GM11168 (cell line): Measurements from ENCODE around the gene RASSF4.

ENCODE experiments used
- in situ Hi-C: fragments of 300-500 bp; cut with MboI; formaldehyde crosslinking; loops from one replicate; pipeline ENCODE4 v1.12.0; 2022; ENCODE audit warnings: low sequenced_read_pairs; ENCODE audit not compliant: unreplicated experiment

Gene RASSF4

DNA sequence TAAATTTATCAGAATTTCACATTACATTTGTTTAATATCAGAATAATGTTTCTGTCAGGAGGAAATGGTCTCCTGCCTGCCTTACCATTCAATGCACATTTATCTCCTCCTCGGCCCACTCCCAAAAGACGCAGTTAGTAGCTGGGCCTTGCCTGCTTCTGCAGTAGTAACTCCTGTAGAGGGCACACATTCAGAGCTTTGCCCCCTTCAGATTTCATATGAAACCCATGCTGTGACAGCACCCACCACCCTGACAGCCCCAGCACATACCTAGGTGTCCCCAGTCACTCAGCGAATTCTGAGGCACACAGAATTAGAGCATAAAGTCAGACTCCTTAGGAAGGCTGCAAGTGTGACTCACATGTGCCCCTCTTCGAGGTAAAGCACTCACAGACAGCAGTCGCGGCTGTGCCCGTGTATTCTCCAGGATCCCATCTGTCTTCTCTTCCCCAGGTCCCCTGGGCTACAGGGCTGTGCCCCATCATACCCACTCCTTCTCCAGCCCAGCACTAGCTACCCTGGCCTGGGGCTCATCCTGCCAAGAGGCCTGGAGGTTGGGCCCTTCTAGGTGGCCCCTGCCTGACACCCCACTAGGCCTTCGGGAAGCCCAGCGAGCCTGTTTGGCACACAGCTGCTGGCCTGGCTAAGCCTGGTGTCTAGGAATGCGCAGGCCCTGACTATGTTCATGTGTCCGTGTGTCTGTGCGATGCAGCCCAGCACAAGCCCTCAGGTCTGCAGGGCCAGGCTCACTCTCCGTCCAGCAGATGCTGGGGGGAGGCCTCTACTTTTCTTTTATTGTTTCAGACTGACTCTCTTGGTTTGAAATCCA lies 23.7 kb downstream of the RASSF4 start:
- in situ Hi-C loops, result no loop called here

DNA sequence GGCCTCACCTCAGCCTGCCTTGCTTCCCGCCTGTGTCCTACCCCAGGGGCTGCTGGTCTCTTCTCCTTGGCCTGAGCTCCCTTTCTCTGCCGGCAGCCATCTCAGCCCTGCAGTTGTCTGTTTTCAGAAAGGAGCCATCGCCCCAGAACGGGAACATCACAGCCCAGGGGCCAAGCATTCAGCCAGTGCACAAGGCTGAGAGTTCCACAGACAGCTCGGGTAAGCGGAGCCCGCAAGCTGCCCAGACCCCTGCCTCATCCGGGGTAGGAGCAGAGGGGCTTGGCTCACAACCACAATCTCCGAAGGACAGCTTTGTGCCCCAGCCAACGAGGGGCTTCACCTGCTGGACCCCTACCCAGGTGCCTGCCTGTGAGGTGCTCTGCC lies 24.3 kb downstream of the RASSF4 start:
- in situ Hi-C loops, result no loop called here

DNA sequence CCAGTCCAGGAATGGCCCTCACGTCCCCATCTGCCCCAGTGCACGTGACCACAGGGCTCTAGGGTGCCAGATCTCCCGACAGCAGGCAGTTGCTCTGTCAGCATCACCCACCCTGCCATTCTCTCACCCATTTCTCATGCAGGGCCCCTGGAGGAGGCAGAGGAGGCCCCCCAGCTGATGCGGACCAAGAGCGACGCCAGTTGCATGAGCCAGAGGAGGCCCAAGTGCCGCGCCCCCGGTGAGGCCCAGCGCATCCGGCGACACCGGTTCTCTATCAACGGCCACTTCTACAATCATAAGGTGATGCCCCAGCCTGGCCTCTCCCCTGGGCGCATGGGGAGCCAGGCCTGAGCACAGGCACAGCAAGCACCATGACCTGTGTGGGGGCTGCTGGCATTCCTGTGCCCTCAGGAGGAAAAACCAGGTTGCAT lies 25.1 kb downstream of the RASSF4 start:
- in situ Hi-C loops, result no loop called here

DNA sequence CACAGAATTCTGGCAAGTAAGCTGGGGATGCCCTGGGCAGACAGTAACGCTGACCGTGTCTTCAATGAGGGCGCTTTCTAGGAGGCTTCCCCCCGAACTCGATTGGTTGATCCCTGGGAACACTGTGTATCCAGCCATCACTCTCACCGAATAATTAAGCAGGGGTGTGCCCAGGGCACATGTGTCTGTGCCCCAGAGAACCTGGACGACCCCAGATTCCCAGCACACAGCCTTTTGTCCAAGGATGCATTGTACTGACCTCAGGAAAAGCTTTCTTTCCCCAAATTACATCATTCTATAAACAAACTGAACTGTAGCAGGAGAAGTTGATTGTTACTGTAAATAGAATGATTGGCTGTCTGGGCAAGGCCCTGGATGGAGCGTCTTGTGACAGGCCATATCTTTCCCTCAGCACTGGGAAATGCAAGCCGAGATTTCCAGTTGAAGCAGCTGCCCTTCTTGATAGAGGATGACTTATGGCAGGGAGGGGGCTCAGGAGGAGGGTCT lies 25.6 kb downstream of the RASSF4 start:
- in situ Hi-C loops, result no loop called here

DNA sequence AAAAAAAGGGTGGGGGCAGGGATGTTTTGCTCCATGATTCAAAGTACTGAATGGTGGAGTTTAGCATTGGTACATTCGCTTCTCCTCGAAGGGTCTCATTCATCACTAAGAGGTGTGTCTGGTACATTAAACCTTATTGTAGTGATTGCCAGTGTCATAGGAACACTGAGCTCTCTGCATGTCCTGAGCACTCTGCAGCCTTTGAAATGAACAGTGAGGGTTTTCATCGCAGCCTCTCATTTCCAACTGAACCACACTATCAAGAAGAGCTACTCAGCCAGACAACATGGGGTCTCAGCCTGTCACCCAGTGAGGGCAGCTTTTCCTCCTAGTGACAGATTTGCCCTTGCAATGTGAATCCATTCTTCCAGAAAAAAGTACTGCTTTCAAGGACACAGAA lies 26.6 kb downstream of the RASSF4 start:
- in situ Hi-C loops, result no loop called here

DNA sequence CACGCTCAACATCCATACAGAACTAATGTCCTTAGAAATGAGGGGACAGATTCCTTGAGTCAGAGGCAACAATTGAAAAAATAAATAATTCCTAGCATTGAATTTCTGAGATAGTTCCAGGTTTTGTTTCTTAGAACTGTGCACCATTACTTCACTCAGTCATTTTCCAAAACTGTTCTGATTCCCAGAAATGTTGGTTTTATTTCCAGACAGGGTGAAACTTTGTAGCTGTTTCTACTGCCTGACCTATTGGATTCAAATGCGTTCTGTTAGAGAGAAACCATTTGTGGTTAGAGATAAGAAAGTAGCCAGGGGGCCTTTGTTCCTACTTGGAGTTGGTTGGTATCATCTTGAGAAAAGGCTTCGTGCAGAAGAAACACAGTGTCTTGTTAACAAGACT lies 27.1 kb downstream of the RASSF4 start:
- in situ Hi-C loops, result no loop called here

DNA sequence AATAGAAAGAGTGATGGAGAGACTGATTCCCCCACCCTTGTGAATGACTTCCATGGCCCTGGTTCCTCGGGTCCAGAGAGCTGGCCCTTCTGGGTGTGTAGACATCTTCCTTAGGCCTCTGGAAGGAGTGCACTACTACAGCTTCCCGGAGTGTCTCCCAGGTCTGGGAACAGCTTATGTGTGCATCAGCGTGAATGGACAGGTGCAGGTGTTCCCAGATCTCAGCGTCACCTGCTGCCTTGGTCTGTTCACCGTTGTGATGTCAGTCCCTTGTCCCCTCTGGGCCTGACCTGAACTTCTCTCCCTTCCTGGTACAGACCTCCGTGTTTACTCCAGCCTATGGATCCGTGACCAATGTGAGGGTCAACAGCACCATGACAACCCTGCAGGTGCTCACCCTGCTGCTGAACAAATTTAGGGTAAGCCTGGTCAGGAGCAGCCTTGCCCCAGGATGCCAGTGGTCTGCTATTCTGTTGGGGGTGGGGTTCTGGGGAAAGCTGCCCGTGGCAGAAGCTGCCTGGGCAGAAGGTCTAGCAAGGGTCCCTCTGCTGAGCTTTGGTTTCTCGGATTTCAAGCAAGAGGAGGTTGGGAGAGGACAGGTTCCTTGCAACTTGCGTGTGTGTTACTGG lies 29.5 kb downstream of the RASSF4 start:
- in situ Hi-C loops, result no loop called here

DNA sequence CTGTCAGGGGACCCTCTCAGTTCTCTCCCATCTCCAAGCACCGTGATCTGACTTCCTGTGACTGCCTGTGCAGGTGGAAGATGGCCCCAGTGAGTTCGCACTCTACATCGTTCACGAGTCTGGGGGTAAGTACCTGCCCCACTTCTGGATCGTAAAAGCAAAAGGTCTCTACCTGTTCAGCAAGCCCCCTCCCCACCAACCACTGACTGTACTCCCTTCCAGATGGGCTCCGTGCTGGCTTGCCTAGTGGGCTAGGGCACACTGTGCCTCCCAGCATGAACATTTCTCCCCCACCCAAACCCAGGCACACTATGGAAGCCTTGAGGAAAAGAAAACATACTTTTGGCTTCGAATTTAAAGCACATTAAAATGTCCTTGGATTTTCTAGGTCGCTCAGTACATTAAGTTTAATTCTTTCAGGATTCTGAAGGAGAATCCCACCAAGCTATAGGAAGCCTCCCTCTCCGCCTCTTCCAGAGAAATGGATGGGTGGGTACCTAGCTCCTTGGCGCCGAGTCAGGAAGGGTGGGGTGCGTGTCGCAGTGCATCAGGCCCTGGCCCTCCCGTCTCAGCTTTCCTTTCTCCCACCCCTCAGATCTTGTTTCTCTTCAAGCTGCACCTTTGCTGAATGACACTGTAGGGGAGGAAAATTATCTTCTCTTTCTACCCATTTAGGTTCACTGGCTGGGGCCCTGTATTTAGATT lies 30.1 kb downstream of the RASSF4 start:
- in situ Hi-C loops, result no loop called here

DNA sequence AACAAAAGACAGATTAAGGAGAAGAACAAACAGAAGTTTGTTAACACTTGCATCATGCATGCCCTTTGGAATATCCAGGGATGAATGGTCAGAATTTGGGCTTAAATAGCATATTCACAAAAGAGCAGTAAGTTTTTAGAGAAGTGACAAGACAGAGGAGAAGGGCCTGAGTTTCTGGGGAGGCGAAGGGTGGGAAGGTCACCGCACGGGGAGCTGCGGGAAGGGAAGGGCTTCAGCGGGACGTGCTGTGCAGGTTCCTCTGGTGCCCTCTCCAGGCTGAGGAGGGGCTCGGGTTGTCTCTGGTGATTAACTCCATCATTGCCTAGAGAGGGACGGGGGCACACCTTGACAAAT lies 30.7 kb downstream of the RASSF4 start:
- in situ Hi-C loops, result no loop called here

DNA sequence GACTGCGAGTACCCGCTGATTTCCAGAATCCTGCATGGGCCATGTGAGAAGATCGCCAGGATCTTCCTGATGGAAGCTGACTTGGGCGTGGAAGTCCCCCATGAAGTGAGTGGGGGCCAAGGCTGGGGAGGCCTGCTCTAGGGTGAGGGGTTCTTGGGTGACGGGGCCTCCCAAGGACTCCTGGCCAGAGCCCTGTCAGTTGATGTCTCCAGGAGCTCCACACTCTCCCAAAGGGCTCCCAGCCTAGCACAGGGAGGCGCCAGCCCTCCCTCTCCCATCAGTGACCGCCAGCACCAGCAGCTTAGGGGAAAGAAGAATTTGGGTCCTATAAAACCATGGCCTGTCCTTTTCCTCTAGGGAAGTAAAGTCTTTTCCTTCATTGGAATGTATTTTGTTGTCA lies 31.4 kb downstream of the RASSF4 start:
- in situ Hi-C loops, result no loop called here

DNA sequence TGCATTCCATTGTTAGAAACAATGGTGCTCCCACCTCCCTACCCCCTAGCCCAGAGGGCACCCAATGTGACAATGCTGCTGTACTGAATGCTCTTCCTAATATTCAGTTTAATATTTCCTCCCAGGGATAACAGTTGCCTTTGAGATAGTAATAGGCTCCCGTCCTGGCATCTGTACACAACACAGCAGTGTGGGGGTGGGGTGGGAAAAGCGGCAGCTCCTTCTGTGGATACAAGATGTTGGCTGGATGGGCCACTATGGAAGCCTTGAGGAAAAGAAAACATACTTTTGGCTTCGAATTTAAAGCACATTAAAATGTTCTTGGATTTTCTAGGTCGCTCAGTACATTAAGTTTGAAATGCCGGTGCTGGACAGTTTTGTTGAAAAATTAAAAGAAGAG lies 32.0 kb downstream of the RASSF4 start:
- in situ Hi-C loops, result no loop called here

DNA sequence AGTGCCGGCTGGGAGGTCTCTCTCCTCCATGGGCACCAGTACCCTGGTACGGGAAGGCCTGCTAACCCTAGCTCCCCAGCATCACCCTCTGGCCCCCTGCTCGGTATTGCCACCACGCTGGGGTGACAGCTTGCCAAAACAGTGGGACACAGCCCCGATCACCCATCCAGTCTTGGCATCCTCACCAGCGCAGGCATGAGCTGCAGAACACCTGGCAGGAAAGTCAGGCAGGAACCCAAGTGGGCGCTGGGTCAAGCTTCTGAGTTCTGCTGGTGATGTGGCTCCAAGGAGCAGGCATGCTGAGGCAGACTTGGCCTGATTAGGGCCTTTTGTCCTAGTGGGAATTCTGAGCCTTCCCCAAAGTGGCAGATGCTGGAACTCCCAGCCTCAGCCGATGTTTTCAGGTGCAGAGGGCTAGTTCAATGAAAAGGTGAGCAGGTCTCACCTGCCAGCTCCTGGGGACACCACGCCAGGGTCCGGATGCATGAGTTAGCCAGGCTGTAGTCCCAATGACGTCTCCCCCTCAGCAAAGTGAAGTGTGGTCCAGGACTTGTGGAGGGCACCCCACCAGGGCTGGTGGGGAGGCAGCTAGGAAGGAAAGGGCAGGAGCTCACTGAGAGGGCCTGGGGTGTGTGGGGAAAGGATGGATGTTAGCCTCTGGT lies 32.6 kb downstream of the RASSF4 start:
- in situ Hi-C loops, result no loop called here

DNA sequence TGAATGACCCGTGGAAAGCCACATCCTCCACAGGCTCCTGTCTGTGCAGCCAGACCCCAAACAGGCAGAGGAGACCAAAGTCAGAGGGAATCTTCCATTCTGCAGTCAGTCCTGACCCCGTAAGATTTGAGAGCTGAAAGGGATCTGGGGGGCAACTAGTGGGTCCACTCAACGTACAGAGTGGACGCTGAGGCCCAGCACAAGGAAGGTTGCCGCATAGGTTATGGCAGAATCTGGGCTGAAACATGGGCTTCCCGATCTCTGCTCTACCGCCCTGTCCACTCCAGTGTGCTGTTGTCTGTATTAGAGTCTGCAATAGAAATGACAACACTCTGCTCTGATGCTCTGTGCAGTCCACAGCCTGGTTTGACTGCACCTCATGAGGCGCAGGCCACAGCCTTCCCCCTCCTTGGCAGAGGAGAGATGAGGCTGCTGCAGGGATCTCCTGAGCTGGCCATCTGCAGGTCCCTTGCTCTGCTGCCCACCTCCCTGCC lies 33.2 kb downstream of the RASSF4 start:
- in situ Hi-C loops, result no loop called here

DNA sequence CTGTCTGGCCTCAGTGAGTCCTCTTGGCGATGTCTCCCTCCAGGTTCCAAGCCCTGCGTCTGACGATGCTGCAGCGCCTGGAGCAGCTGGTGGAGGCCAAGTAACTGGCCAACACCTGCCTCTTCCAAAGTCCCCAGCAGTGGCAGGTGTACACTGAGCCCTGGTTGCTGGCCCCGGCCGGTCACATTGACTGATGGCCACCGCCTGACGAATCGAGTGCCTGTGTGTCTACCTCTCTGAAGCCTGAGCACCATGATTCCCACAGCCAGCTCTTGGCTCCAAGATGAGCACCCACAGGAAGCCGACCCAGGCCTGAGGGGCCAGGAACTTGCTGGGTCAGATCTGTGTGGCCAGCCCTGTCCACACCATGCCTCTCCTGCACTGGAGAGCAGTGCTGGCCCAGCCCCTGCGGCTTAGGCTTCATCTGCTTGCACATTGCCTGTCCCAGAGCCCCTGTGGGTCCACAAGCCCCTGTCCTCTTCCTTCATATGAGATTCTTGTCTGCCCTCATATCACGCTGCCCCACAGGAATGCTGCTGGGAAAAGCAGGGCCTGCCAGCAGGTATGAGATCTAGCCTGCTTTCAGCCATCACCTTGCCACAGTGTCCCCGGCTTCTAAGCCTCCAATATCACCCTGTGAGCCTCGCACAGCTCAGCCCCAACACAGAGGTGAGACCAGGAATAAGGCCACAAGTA lies 33.8 kb downstream of the RASSF4 start:
- in situ Hi-C loops, result no loop called here

DNA sequence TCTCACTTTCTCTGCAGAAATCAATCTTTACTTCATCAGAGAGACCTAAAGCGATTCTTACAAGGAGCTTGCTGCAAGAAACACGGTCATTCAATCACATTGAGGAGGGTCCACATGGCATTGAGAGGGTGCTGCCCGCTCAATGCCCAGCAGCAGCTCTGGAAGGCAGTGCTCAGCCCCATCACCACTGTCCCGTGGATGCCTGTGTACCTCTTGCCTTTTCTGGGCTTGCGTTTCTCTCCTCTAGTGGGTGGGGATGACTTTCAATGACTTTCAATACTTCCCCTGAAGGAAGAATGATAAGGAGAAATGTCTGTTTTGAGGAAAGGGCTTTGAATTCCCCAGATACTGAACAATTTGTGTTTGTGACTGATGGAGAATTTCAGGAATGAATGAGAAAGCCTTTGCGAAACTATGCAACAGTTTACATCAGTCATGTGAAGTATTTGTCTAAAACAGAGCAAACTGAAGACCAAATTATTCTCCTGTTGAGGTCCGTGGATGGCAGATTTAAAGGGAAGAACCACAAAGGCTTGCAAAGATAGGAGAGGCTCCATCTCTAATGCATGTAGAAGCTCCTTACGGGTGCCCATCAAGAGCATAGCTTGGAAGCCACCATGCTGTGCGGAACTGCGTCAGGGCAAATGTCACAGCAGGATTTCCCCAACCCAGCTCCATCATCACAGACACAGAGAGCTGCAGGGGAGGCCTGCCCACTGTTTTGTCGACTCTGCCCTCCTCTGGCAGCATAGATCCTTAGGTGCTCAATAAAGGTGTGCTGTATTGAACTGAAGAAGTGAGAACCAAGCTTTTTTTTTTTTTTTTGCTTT lies 34.5 kb downstream of the RASSF4 start:
- in situ Hi-C loops, result no loop called here

DNA sequence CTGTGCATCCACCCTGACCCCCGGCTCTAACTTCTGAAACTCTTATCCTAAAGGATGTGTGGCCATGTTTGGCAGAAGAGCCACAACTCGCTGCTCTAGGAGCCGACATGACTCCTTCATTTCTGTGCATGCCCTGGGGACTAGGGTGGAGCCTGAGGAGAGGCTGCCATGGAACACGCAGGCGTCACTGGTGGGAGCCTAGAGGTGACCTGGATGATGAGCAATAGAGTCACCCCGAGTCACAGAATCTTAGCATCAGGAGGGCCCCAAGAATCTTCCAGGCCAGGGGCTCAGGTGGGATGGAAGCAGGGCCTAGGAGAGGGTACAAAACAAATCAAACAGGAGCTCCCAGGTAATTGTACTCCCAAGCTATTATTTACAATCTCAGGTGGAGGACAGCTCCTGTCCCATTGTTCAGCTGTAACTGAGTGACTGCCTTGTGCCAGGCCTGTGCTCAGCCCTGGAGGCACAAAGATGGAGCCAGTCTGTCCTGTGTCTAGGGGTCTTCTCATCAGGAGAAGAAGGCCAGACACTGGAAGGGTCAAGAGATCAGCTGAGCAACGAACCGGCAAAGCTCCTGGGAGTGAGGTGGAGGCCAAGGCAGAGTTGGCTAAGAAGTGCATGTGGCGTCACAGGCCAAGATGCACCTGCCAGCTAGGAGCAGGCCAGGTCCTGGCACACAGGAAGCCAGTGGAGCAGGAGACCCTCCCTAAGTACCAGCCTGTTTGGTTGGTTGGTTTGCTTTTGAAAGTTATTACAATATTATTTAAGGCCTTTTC lies 35.3 kb downstream of the RASSF4 start:
- in situ Hi-C loops, result no loop called here

DNA sequence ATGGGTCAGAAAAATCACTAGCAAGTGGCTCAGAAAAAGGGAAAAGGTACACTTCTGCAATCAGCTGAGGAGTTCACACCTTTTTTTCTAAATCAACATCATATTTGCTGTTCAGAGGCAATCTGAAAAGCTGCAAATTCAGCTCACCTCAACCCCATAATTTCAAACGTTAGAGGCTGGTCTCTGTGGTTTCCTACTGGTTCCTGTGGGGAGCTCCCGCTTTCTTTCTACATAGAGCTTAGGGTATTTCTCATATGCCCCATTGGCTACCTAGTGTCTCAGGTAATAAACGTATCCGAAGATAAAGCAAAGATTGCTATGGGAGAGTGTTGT lies 35.9 kb downstream of the RASSF4 start:
- in situ Hi-C loops, result no loop called here

DNA sequence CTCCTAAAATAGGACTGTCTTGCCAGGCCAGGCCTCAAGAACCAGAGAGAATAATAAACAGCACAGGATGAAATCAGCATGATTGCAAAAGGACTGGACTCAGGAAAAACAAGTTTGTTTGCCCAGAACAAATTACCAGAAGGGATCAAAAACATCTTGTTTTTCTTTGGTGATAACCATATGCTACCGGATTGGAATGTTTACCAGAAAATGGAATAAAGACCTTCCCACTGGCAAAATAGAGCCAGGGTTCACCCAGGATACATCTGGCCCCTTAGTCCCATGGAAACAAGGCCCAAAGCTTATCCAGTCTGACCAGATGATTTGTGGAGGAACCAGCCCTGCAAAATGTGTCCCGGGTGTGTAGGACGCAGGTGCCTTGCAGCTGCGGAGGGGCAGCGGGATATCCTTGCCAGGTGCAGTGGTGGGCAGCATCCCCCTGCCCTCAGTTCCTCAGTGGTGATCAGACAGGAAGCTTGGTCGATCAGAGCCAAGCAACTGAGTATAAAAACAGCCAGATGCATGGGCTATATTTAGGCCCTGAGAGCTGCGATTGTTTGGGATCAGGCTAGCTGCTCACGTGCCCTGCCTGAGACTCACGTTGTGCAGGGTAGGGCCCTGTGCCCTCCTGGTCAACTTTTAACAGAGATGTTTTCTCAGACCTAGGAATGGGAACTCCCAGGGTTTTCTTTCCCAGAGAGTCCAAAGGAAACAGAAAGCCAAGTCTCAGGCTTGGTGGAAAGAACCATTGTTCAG lies 36.5 kb downstream of the RASSF4 start:
- in situ Hi-C loops, result no loop called here
